CD4-positive, alpha-beta T cell (primary cell): Measurements from ENCODE around the gene NSUN6. TPM values are rescaled to one million over a fixed set of nuclear protein-coding genes. Genes with fewer than 3 reads are reported as not detected.

ENCODE experiments used
- ATAC-seq: fragments of 200-7000 bp; cut with Tn5 transposase; one replicate; pipeline ENCODE4 v1.10.0; 2022; ENCODE audit warnings: mild to moderate bottlenecking; ENCODE audit not compliant: poor library complexity
- CTCF ChIA-PET: fragments of 350-600 bp; sonication (Branson Sonifier 250); formaldehyde crosslinking; loops from one replicate; lab custom pipeline; 2021; ENCODE audit warnings: antibody characterized with exemption, inconsistent platforms; lab: Charles Lee
- POLR2A ChIA-PET: fragments of 350-600 bp; sonication (Branson Sonifier 250); formaldehyde crosslinking; loops from one replicate; lab custom pipeline; 2021; ENCODE audit warnings: antibody characterized with exemption, inconsistent platforms; lab: Charles Lee
- DNase-seq, 14 experiments: peaks; one replicate each; pipeline ENCODE4 v3.0.0-alpha.2; 2013 to 2020; ENCODE audit warnings: mixed read lengths in 2 of 14
- H3K27ac ChIP-seq, 2 donors: one replicate each; pipeline versions ENCODE4 v1.5.1 to v1.7.0; 2013; ENCODE audit warnings: low read length in 2 of 2, low read depth in 1 of 2, mild to moderate bottlenecking in 1 of 2
- H3K27me3 ChIP-seq, 2 experiments: 1 replicate in 1 of 2; 2 replicates in 1 of 2; pipeline versions ENCODE4 v1.6.1 to v1.7.0; 2013; ENCODE audit warnings: low read length in 2 of 2, control low read depth in 1 of 2, mild to moderate bottlenecking in 1 of 2, moderate library complexity in 1 of 2; ENCODE audit not compliant: insufficient read depth in 2 of 2, control insufficient read depth in 1 of 2
- H3K36me3 ChIP-seq: one replicate; pipeline ENCODE4 v1.6.1; 2013; ENCODE audit warnings: low read length, control low read depth; ENCODE audit not compliant: insufficient read depth
- H3K4me1 ChIP-seq: one replicate; pipeline ENCODE4 v1.6.1; 2013; ENCODE audit warnings: low read length, control low read depth; ENCODE audit not compliant: insufficient read depth
- H3K4me3 ChIP-seq: one replicate; pipeline ENCODE4 v1.5.1; 2013; ENCODE audit warnings: mild to moderate bottlenecking, low read length, moderate library complexity
- H3K9me3 ChIP-seq, 2 experiments: 1 replicate in 1 of 2; 2 replicates in 1 of 2; pipeline versions ENCODE4 v1.6.1 to v1.7.0; 2013; ENCODE audit warnings: low read length in 2 of 2, mild to moderate bottlenecking in 2 of 2, control low read depth in 1 of 2, moderate library complexity in 1 of 2; ENCODE audit not compliant: control insufficient read depth in 1 of 2, insufficient read depth in 1 of 2
- H3K27ac Mint-ChIP-seq: one replicate; pipeline ENCODE4 v1.8.0; 2020; ENCODE audit warnings: mixed read lengths
- H3K27me3 Mint-ChIP-seq: one replicate; pipeline ENCODE4 v1.8.0; 2021; ENCODE audit warnings: mixed read lengths
- H3K36me3 Mint-ChIP-seq: one replicate; pipeline ENCODE4 v1.8.0; 2021; ENCODE audit warnings: low read depth, mixed read lengths
- H3K4me1 Mint-ChIP-seq: one replicate; pipeline ENCODE4 v1.8.0; 2021; ENCODE audit warnings: low read depth, mixed read lengths
- H3K4me3 Mint-ChIP-seq: one replicate; pipeline ENCODE4 v1.8.0; 2020; ENCODE audit warnings: mild to moderate bottlenecking, mixed read lengths
- H3K9me3 Mint-ChIP-seq: one replicate; pipeline ENCODE4 v1.8.0; 2020; ENCODE audit warnings: mixed read lengths
- CTCF ChIP-seq: fragments of 200-600 bp; IDR thresholded peaks from one replicate; pipeline ENCODE4 v1.8.0; 2022; ENCODE audit warnings: antibody characterized with exemption, mild to moderate bottlenecking
- intact Hi-C, 2 experiments: fragments of 100-400 bp; cut with DNase I in 1 of 2; cut with micrococcal nuclease in 1 of 2; formaldehyde crosslinking; loops; one replicate each; pipeline versions ENCODE4 v1.15.1 to v1.9.0; 2023 to 2025; cut with DNase I, micrococcal nuclease
- total RNA-seq, 174 experiments: library from RNA in 2 of 174; stranded (reverse) in 2 of 174; gene quantifications; one replicate each; pipeline ENCODE4 v1.2.3 and lab custom pipeline; 2021 to 2026

NSUN6 gene
- total RNA-seq, 2 experiments from 2014 or later: 22.9 to 27.2 TPM

- Histone ChIP-seq H3K4me1 (no peaks in the 10 kb centered on the region), H3K27ac (no peak overlapping the region), H3K9me3 (peaks cover 0 to 30% of the 10 kb centered on the region in 2 experiments), H3K4me3 (no peak overlapping the region), H3K27me3 (no peaks in the 10 kb centered on the region), H3K36me3 (peaks cover 39% of the 10 kb centered on the region)
- ChIA-PET POLR2A (no interaction called here), CTCF (no interaction called here)
- no peak for ATAC-seq
- H3K27ac Mint-ChIP-seq: no peak overlapping the region
- peaks cover 71% of the 10 kb centered on the region for H3K36me3 Mint-ChIP-seq
- no peak overlapping the region for H3K4me3 Mint-ChIP-seq
- H3K27me3 Mint-ChIP-seq: no peaks in the 10 kb centered on the region
- intact Hi-C loops: no loop called here
- no peak for TF ChIP-seq CTCF
- no peaks in the 10 kb centered on the region for H3K4me1 Mint-ChIP-seq
- peaks cover 4% of the 10 kb centered on the region for H3K9me3 Mint-ChIP-seq
- DNase-seq: no peak
These were observed 74.8 kb downstream of the NSUN6 start for GRCh38 chr10:18576586-18576985.

GRCh38 chr10:18572959-18573561, 78.3 kb downstream of the NSUN6 start:
- no peaks in the 10 kb centered on the region for H3K4me1 ChIP-seq
- H3K27ac ChIP-seq: no peak overlapping the region
- H3K4me3 Mint-ChIP-seq: no peak overlapping the region
- H3K27me3 ChIP-seq: no peaks in the 10 kb centered on the region
- no peak overlapping the region for H3K4me3 ChIP-seq
- H3K9me3 ChIP-seq: peaks cover 0 to 52% of the 10 kb centered on the region in 2 experiments
- POLR2A ChIA-PET: no interaction called here
- TF ChIP-seq CTCF: no peak
- CTCF ChIA-PET: no interaction called here
- H3K36me3 Mint-ChIP-seq: peaks cover 37% of the 10 kb centered on the region
- no peaks in the 10 kb centered on the region for H3K4me1 Mint-ChIP-seq
- DNase-seq (no peak), ATAC-seq (no peak)
- no peaks in the 10 kb centered on the region for H3K27me3 Mint-ChIP-seq
- intact Hi-C loops: no loop called here
- no peaks in the 10 kb centered on the region for H3K9me3 Mint-ChIP-seq
- H3K27ac Mint-ChIP-seq: no peak overlapping the region
- peaks cover 12% of the 10 kb centered on the region for H3K36me3 ChIP-seq

- intact Hi-C loops: no loop called here
- H3K36me3 Mint-ChIP-seq: peaks cover 25% of the 10 kb centered on the region
- ChIA-PET CTCF (no interaction called here), POLR2A (no interaction called here)
- Histone ChIP-seq H3K4me1 (no peaks in the 10 kb centered on the region), H3K27ac (no peak overlapping the region), H3K9me3 (peaks cover 0 to 63% of the 10 kb centered on the region in 2 experiments), H3K27me3 (no peaks in the 10 kb centered on the region), H3K4me3 (no peak overlapping the region), H3K36me3 (peaks cover 11% of the 10 kb centered on the region)
- no peak for ATAC-seq
- H3K27me3 Mint-ChIP-seq: no peaks in the 10 kb centered on the region
- H3K4me1 Mint-ChIP-seq: no peaks in the 10 kb centered on the region
- no peak overlapping the region for H3K4me3 Mint-ChIP-seq
- H3K27ac Mint-ChIP-seq: no peak overlapping the region
- DNase-seq: no peak
- no peak for TF ChIP-seq CTCF
- no peaks in the 10 kb centered on the region for H3K9me3 Mint-ChIP-seq
These were observed 79.6 kb downstream of the NSUN6 start for GRCh38 chr10:18571780-18572179.
